ENCODE results near the gene RNF187.

RNF187 gene

GRCh38 chr1:228488818-228489674 is 1.9 kb downstream of the RNF187 start:
- TF ChIP-seq GATA2 (IDR thresholded peaks at IDR 0.05; ENCODE audit: low read depth, low read length) (no peak), GATA3 (IDR thresholded peaks at IDR 0.05; ENCODE audit: low read depth, low read length) (no peak)

GRCh38 chr1:228490120-228491078 is 3.2 kb downstream of the RNF187 start:
- TF ChIP-seq GATA3 (IDR thresholded peaks at IDR 0.05; ENCODE audit: low read depth, low read length) (no peak), GATA2 (IDR thresholded peaks at IDR 0.05; ENCODE audit: low read depth, low read length) (no peak)

GRCh38 chr1:228493141-228494043 is 6.2 kb downstream of the RNF187 start:
- TF ChIP-seq GATA2 (IDR thresholded peaks at IDR 0.05; ENCODE audit: low read depth, low read length) (no peak), GATA3 (IDR thresholded peaks at IDR 0.05; ENCODE audit: low read depth, low read length) (no peak)

- TF ChIP-seq GATA2 (IDR thresholded peaks at IDR 0.05; ENCODE audit: low read depth, low read length) (no peak), GATA3 (IDR thresholded peaks at IDR 0.05; ENCODE audit: low read depth, low read length) (no peak)
Measured at GRCh38 chr1:228494044-228494353, 6.8 kb downstream of the RNF187 start.

- TF ChIP-seq GATA3 (IDR thresholded peaks at IDR 0.05; ENCODE audit: low read depth, low read length) (no peak), GATA2 (IDR thresholded peaks at IDR 0.05; ENCODE audit: low read depth, low read length) (no peak)
Measured at GRCh38 chr1:228494391-228494790, 7.2 kb downstream of the RNF187 start.

- TF ChIP-seq GATA3 (IDR thresholded peaks at IDR 0.05; ENCODE audit: low read depth, low read length) = no peak
- TF ChIP-seq GATA2 (IDR thresholded peaks at IDR 0.05; ENCODE audit: low read depth, low read length) = no peak
Measured at GRCh38 chr1:228494970-228495853, 8.0 kb downstream of the RNF187 start.

GRCh38 chr1:228496084-228496483 is 8.9 kb downstream of the RNF187 start:
- no peak for TF ChIP-seq GATA3 (IDR thresholded peaks at IDR 0.05; ENCODE audit: low read depth, low read length)
- TF ChIP-seq GATA2 (IDR thresholded peaks at IDR 0.05; ENCODE audit: low read depth, low read length) = no peak

- no peak for TF ChIP-seq GATA3 (IDR thresholded peaks at IDR 0.05; ENCODE audit: low read depth, low read length)
- TF ChIP-seq GATA2 (IDR thresholded peaks at IDR 0.05; ENCODE audit: low read depth, low read length) = no peak
Measured at GRCh38 chr1:228496494-228496893, 9.3 kb downstream of the RNF187 start.

GRCh38 chr1:228497206-228497605 is 10.0 kb downstream of the RNF187 start:
- no peak for TF ChIP-seq GATA2 (IDR thresholded peaks at IDR 0.05; ENCODE audit: low read depth, low read length)
- TF ChIP-seq GATA3 (IDR thresholded peaks at IDR 0.05; ENCODE audit: low read depth, low read length) = no peak

- TF ChIP-seq GATA3 (IDR thresholded peaks at IDR 0.05; ENCODE audit: low read depth, low read length) (no peak), GATA2 (IDR thresholded peaks at IDR 0.05; ENCODE audit: low read depth, low read length) (no peak)
Measured at GRCh38 chr1:228497817-228498216, 10.6 kb downstream of the RNF187 start.

- no peak for TF ChIP-seq GATA3 (IDR thresholded peaks at IDR 0.05; ENCODE audit: low read depth, low read length)
- no peak for TF ChIP-seq GATA2 (IDR thresholded peaks at IDR 0.05; ENCODE audit: low read depth, low read length)
Measured at GRCh38 chr1:228500143-228500734, 13.1 kb downstream of the RNF187 start.

Data from SH-SY5Y (cell line).